Hindlimb muscle (tissue), 1 donor: ENCODE data around the gene ACY1. TPM values are rescaled to one million over a fixed set of nuclear protein-coding genes. Genes with fewer than 3 reads are reported as not detected.

Experiments used
- DNase-seq: peaks from one replicate; pipeline ENCODE4 v3.0.0-alpha.2; 2013
- polyA plus RNA-seq: library from polyadenylated mRNA; unstranded; fragments of 120-200 nt; gene quantifications from one replicate; pipeline ENCODE4 v1.2.1, GENCODE V29; 2013; ENCODE audit not compliant: insufficient read length

ACY1 gene
- polyA plus RNA-seq, 1 donor, result 19.3 TPM

GRCh38 chr3:52006017-52006819, 22.9 kb downstream of the ACY1 start:
- DNase-seq, result no peak

DNA sequence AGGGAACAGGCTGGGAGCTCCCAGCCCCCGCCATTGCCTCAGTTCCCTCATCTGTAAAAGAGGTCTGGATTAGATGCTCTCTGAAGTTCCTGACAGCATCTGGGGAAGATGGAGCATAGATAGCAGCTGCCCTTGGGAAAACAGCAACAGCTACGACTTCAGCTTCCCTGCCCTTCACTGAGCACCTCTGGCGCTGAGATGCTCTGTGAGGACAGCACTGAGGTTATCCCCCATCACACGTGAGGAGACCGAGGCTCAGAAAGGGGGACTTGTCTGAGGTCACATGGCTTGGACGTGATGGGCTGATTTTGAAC, 23.4 kb downstream of the ACY1 start:
- no peak for DNase-seq

- DNase-seq, result no peak
Observed at GRCh38 chr3:52007291-52007690, 24.0 kb downstream of the ACY1 start.

GRCh38 chr3:52010431-52010830, 27.1 kb downstream of the ACY1 start:
- DNase-seq, result no peak

DNA sequence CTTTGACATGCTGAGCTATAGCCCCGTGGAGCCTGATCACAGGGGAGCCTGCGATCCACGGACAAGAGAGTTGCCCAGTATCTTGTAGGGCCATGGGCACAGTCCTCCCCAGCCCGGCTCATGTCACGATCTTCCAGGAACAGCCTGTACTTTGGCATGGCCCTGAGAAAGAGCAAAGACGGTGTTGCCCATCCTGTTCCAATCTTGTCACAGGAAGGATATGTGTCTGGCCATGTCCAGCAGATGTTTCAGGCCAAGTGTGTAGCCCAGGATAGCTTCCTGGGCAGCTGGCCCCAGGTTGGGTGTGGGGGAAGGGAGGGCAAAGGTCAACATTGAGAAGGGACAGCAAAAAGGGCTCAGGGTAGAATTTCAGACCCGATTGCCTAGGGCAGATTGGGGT, 29.4 kb downstream of the ACY1 start:
- DNase-seq, result no peak

DNA sequence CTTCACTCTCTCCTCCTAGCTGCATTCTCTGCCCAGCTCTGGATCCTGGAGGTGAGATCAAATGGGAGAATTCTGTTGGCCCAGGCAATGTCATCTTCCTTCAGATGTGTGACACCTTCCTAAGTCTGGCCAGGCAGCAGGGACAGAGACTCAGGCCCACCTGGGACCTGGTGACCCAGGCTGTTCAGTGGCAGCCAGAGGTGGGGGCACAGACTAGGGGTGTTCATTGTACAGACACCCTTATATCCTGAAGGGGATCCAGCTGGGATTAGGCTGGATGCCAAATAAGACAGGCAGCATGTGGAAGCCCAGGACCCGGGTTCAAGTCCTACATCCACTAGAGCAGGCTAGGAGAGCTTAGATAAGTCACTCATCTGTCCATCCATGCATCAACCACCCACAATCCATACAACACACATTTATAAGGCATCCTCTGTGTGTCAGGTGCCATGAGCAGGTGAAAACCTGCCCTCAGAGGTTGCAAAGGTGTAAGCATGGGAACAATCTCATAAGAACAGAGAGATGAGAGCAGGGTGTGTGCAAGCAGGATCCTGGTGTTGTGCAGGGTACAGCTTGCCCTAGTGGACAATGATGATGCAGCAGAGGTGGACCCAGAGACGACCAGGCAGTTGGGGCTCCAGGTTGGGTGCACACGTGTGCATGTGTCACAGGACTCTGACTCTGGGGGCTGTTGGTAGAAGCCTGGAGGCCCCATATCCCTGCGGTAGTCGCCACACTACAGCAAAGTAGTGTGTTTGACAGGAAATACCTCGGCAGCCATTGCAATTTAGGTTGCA, 30.7 kb downstream of the ACY1 start:
- DNase-seq, result no peak

- no peak for DNase-seq
Observed at GRCh38 chr3:52014613-52015012, 31.3 kb downstream of the ACY1 start.

- no peak for DNase-seq
Observed at GRCh38 chr3:52015438-52016228, 32.3 kb downstream of the ACY1 start.

- no peak for DNase-seq
Observed at GRCh38 chr3:52017586-52017985, 34.3 kb downstream of the ACY1 start.

- no peak for DNase-seq
Observed at GRCh38 chr3:52018319-52019000, 35.1 kb downstream of the ACY1 start.

DNA sequence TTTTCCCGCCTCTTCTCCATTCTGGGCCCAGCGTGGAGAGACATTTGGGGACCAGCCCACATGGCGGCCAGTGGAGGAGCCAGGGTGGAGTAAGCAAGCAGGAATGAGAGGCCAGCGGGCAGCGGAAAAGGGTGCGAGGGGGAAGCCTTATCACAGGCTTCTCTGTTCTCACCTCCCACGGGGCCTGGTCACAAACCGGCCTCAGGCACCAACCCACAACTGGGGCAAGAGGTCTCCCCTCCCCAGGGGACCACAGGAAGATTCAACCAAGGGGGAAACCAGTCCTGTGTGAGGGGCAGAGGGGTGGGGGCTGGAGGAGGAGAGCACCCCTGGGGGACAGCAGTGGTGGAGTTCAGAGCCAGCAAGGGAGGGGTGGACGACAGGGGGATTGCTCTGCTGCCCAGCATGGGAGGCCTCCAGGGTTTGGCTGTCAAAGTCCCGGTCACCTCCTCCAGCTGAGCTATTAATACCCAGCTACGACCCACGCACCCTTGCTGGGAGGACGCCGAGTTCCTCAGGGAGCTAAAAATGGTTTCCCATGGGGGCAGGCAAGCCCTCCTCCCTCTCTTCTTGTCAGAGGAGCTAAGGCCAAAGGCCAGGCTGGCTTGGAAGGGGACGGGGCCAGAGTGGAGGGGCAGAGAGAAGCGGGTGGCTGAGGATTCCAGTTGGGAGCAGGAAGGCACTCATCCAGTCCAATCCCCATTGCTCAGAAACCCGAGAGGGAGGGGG, 36.2 kb downstream of the ACY1 start:
- no peak for DNase-seq

DNA sequence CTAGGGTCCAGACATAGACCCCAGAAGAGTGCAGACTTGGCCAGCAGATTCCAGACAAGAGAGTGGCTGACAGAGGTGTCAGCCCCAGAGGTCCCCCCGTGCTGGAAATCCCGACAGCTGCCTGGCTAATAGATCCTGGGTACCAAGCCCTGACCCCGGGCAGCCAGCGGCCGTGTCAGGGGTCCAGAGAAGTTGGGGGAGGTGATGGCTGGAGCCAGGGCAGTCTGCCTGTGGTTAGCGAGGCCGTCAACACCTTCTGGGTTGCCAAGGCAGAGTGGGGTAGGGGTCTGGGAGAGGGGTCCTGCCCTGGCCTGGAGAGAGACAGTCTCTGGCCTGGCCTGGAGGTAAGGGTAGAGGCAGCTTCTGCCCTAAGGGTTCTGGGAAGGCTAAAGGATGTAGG, 37.5 kb downstream of the ACY1 start:
- DNase-seq, result no peak

GRCh38 chr3:52021489-52022268, 38.3 kb downstream of the ACY1 start:
- DNase-seq, result no peak

DNA sequence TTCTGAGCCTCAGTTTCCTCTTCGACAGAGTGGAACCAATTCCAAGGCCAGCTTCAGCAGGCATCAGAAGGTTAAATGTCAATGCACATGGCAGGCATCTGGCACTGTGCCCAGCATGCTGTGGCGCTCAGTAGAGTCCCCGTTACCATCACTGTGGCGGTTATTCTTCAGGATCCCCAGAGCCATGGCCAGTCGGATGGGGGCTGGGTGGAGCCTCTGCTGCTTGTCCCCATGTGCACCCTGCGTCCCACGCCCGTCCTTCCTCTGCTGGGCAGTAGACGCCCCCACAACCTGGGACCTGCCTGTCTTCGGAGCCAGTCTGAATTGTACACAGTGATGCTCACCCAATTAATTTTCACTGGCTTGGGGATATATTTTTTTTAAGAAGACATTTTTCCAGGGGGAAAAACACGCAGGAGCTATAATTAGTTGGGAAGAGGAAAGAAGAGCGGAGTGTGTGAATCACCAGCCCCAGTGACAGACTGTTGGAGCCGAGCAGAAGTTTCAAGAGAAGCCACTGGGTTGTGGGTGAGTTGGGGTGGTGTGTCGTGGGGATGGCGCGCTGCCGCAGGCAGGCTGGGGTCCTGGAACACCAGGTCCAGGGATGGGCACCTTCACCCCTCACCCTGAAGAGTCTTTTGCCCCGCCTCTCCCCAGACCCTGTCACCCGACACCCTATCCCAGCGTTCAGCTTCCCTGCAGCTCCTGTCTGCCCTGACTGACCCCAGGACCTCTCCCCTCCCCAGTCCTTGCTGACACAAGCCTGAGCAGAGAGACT, 39.2 kb downstream of the ACY1 start:
- no peak for DNase-seq

DNA sequence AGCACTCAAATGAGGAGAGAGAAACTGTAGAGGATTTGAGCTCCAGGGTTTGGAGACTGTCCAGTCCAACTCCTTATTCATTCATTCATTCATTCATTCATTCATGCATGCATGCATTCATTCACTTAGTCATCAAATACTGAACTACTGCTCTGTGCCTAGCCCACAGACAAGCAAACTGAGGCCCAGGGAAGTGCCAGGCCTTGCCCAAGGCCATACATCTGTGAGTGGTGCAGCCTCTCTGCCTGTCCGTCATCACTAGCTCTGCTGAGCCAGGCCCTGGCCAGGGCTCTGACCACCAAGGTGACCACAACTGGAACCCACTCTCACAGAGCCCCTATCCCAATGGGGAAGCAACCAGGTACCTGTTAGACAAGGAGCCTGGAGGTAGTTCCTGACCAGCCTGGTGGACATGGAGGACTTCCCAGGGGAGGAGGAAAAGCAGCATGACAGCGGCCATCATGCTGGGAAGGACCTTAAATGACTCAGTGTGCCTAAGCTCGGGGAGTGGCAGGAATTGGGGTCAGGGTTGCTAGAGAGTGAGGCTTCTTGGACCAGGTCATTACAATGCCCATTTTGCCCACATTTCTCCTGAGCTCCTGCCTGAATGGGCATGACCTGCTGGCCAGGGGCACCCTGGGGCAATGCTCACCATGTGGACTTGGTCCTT, 39.9 kb downstream of the ACY1 start:
- DNase-seq, result no peak

GRCh38 chr3:52023860-52024764, 40.8 kb downstream of the ACY1 start:
- DNase-seq, result no peak

DNA sequence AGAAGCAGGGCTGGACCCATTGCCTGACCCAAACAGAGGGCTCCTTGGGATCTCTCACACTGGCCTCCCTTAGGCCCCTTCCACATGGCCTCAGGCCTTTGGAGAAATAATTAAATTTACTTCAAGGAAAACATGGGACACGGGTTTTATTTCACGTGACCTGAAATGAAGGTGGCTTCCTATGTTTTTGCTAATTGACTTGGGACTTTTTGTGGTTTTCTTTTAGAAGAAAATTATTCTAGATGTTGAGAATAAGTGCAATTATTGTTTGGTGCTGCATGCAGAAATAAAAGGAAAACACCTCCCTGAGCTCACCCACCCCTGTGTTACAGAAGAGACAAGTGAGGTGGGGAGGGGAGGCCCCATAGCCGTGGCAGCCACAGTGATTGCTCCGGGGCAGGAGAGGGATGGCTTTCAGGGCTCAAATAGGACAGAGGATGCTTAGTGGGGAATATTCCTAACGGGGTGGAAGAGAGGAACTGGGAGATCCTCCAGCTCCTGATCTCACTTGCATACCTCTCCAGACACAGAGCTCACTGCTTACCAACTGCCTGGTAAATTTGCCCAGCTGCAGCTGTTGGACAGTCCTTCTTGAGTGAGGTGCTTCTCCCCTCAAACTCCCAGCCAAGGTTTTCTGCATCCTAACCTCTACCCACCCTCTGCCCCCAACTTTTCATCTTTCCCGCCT, 41.6 kb downstream of the ACY1 start:
- no peak for DNase-seq

DNA sequence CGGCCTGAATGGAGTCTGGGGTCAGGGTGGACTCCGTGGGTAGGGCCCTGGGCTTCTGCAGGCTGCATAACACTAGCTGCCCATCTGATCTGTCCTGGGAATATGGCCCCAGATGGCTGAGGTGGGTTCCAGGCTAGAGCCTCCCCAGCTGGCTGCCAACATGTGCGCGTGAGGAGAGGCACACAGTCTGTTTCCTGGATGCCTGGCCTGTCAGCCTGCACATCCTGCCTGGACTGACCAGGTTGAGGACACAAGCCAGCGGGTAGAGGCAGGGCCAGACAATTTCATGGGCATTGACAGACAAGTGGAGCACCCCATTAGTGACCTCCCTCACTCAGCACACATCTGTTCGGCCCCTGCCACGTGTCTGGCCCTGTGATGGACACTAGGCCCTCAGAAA, 42.1 kb downstream of the ACY1 start:
- DNase-seq, result no peak
